Astrocyte (in vitro differentiated cells and primary cell): Measurements from ENCODE around the gene CDKAL1. TPM values are rescaled to one million over a fixed set of nuclear protein-coding genes. Genes with fewer than 3 reads are reported as not detected.
A peak's percentile ranks its signal among the peaks of the same experiment; 100 is the strongest.

Experiments
- DNase-seq: peaks from one replicate; pipeline ENCODE4 v3.0.0-alpha.2; 2010; ENCODE audit warnings: low read depth
- FAIRE-seq: peaks from 2 replicates; lab custom pipeline; 2011; peaks lifted over from hg19 to GRCh38; lab: Jason Lieb, UNC
- H2AFZ ChIP-seq: 2 replicates; pipeline ENCODE4 v1.6.0; 2012; ENCODE audit warnings: low read depth, low read length, inconsistent platforms
- H3K27ac ChIP-seq: 2 replicates; pipeline ENCODE4 v1.5.1; 2011; ENCODE audit warnings: low read depth, low read length, inconsistent platforms
- H3K27me3 ChIP-seq: 2 replicates; pipeline ENCODE4 v1.6.0; 2011; ENCODE audit warnings: low read length, inconsistent platforms; ENCODE audit not compliant: insufficient read depth
- H3K36me3 ChIP-seq: 2 replicates; pipeline ENCODE4 v1.5.1; 2011; ENCODE audit warnings: low read length, inconsistent platforms; ENCODE audit not compliant: insufficient read depth
- H3K4me1 ChIP-seq: 2 replicates; pipeline ENCODE4 v1.5.1; 2011; ENCODE audit warnings: low read length, inconsistent platforms; ENCODE audit not compliant: insufficient read depth
- H3K4me2 ChIP-seq: 2 replicates; pipeline ENCODE4 v1.6.0; 2012; ENCODE audit warnings: low read length, inconsistent platforms
- H3K4me3 ChIP-seq: 2 replicates; pipeline ENCODE4 v1.5.1; 2011; ENCODE audit warnings: low read depth, mild to moderate bottlenecking, low read length, inconsistent platforms; ENCODE audit not compliant: insufficient read depth
- H3K79me2 ChIP-seq: 2 replicates; pipeline ENCODE4 v1.6.0; 2012; ENCODE audit warnings: mild to moderate bottlenecking, low read length, inconsistent platforms; ENCODE audit not compliant: insufficient read depth
- H3K9ac ChIP-seq: 2 replicates; pipeline ENCODE4 v1.6.0; 2012; ENCODE audit warnings: mild to moderate bottlenecking, low read length, inconsistent platforms
- H3K9me3 ChIP-seq: 2 replicates; pipeline ENCODE4 v1.5.1; 2012; ENCODE audit warnings: low read depth, mild to moderate bottlenecking, low read length, inconsistent platforms; ENCODE audit not compliant: insufficient read depth
- H4K20me1 ChIP-seq: 2 replicates; pipeline ENCODE4 v1.6.0; 2012; ENCODE audit warnings: low read length, inconsistent platforms; ENCODE audit not compliant: insufficient read depth
- H3K27ac Mint-ChIP-seq: one replicate; pipeline ENCODE4 v1.8.0; 2021; ENCODE audit warnings: mild to moderate bottlenecking, mixed read lengths; ENCODE audit not compliant: unreplicated experiment
- H3K27me3 Mint-ChIP-seq: one replicate; pipeline ENCODE4 v1.8.0; 2021; ENCODE audit warnings: low read depth, mixed read lengths; ENCODE audit not compliant: unreplicated experiment
- H3K36me3 Mint-ChIP-seq: one replicate; pipeline ENCODE4 v1.8.0; 2021; ENCODE audit warnings: low read depth, mixed read lengths; ENCODE audit not compliant: unreplicated experiment
- H3K4me1 Mint-ChIP-seq: one replicate; pipeline ENCODE4 v1.8.0; 2021; ENCODE audit warnings: low read depth, mixed read lengths; ENCODE audit not compliant: unreplicated experiment
- H3K4me3 Mint-ChIP-seq: one replicate; pipeline ENCODE4 v1.8.0; 2021; ENCODE audit warnings: mild to moderate bottlenecking, moderate library complexity, mixed read lengths; ENCODE audit not compliant: unreplicated experiment
- H3K9me3 Mint-ChIP-seq: one replicate; pipeline ENCODE4 v1.8.0; 2021; ENCODE audit warnings: mild to moderate bottlenecking, mixed read lengths; ENCODE audit not compliant: unreplicated experiment
- CTCF ChIP-seq: IDR thresholded peaks from 2 replicates; pipeline ENCODE4 v1.5.1; 2011; ENCODE audit warnings: low read depth, mild to moderate bottlenecking, inconsistent platforms, low read length, moderate library complexity; ENCODE audit not compliant: insufficient read depth
- EZH2 ChIP-seq: IDR thresholded peaks from 2 replicates; pipeline ENCODE4 v1.6.1; 2012; ENCODE audit warnings: mild to moderate bottlenecking, low read length, inconsistent platforms; ENCODE audit not compliant: insufficient read depth
- total RNA-seq: library from RNA; stranded (reverse); gene quantifications from 2 replicates; pipeline ENCODE4 v1.2.1, GENCODE V29; 2021

The CDKAL1 gene
- total RNA-seq, 1 donor from 2014 or later: 13.7 TPM

GRCh38 chr6:21033084-21033483, 498.8 kb downstream of the CDKAL1 start:
- Mint-ChIP-seq H3K4me3 (no peak overlapping the region), H3K27ac (peak overlapping the region; percentile 70), H3K27me3 (no peaks in the 10 kb centered on the region), H3K4me1 (peaks cover 7% of the 10 kb centered on the region), H3K9me3 (no peaks in the 10 kb centered on the region), H3K36me3 (peaks cover 2% of the 10 kb centered on the region)
- TF ChIP-seq EZH2: no peak
- TF ChIP-seq CTCF: no peak
- Histone ChIP-seq H3K27me3 (no peaks in the 10 kb centered on the region), H2AFZ (no peak overlapping the region), H3K9me3 (no peaks in the 10 kb centered on the region), H3K4me3 (no peak overlapping the region), H3K79me2 (no peaks in the 10 kb centered on the region), H3K9ac (no peak overlapping the region), H3K4me2 (no peak overlapping the region), H3K27ac (no peak overlapping the region), H3K36me3 (no peaks in the 10 kb centered on the region), H3K4me1 (peaks cover 11% of the 10 kb centered on the region), H4K20me1 (no peaks in the 10 kb centered on the region)
- DNase-seq (no peak), FAIRE-seq (no peak)

- FAIRE-seq (no peak), DNase-seq (peak; percentile 78)
- peak overlapping the region; percentile 88 for H3K27ac Mint-ChIP-seq
- H3K27me3 Mint-ChIP-seq: no peaks in the 10 kb centered on the region
- Histone ChIP-seq H3K27me3 (no peaks in the 10 kb centered on the region), H3K4me3 (no peak overlapping the region), H3K27ac (no peak overlapping the region), H3K9ac (no peak overlapping the region), H2AFZ (no peak overlapping the region), H3K4me1 (peaks cover 11% of the 10 kb centered on the region), H3K36me3 (no peaks in the 10 kb centered on the region), H3K9me3 (no peaks in the 10 kb centered on the region), H4K20me1 (no peaks in the 10 kb centered on the region), H3K4me2 (peak overlapping the region; percentile 6), H3K79me2 (no peaks in the 10 kb centered on the region)
- no peak overlapping the region for H3K4me3 Mint-ChIP-seq
- peaks cover 7% of the 10 kb centered on the region for H3K4me1 Mint-ChIP-seq
- TF ChIP-seq EZH2: no peak
- H3K9me3 Mint-ChIP-seq: no peaks in the 10 kb centered on the region
- peaks cover 2% of the 10 kb centered on the region for H3K36me3 Mint-ChIP-seq
Measured at GRCh38 chr6:21033575-21034026, 499.3 kb downstream of the CDKAL1 start.

- no peaks in the 10 kb centered on the region for H3K27me3 Mint-ChIP-seq
- FAIRE-seq (no peak), DNase-seq (no peak)
- no peak overlapping the region for H3K9ac ChIP-seq
- H3K9me3 Mint-ChIP-seq: no peaks in the 10 kb centered on the region
- no peak overlapping the region for H2AFZ ChIP-seq
- H3K9me3 ChIP-seq: no peaks in the 10 kb centered on the region
- H3K27me3 ChIP-seq: no peaks in the 10 kb centered on the region
- H3K4me3 Mint-ChIP-seq: no peak overlapping the region
- no peaks in the 10 kb centered on the region for H3K79me2 ChIP-seq
- H3K4me1 Mint-ChIP-seq: peaks cover 7% of the 10 kb centered on the region
- no peak overlapping the region for H3K27ac ChIP-seq
- no peak overlapping the region for H3K4me3 ChIP-seq
- no peak overlapping the region for H3K4me2 ChIP-seq
- H4K20me1 ChIP-seq: no peaks in the 10 kb centered on the region
- no peak overlapping the region for H3K27ac Mint-ChIP-seq
- peaks cover 11% of the 10 kb centered on the region for H3K4me1 ChIP-seq
- no peak for TF ChIP-seq EZH2
- no peak for TF ChIP-seq CTCF
- H3K36me3 ChIP-seq: no peaks in the 10 kb centered on the region
- H3K36me3 Mint-ChIP-seq: peaks cover 2% of the 10 kb centered on the region
Measured at GRCh38 chr6:21034345-21034744, 500.1 kb downstream of the CDKAL1 start.
